Measurements from ENCODE around the gene ATRN.

Gene ATRN

DNA sequence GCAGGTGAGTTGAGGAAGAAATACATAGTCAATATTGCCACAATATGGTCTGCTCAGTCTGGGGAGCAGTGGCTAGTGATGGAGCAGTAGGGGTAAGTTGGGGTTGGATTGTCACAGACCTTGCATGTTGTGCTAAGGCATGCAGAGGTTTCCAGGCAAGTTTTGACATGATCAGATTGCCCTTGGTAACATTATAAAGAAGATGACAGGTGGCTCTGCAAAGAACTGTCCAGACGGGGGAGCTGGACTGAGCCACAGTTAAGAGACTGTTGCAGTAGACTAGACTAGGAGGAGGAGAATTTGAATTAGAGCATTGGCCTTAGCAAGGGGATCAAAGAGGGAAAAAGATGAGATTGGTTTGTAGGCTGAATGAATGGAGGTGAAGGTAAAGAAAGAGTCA, 23.4 kb downstream of the ATRN start:
- Histone ChIP-seq H4K8ac (ENCODE audit: low read depth, low read length) (no peak overlapping the region), H3K18ac (ENCODE audit: low read length) (no peak overlapping the region), H3K23ac (ENCODE audit: low read length) (no peak overlapping the region), H3K9ac (ENCODE audit: low read length) (no peak overlapping the region), H3K4ac (ENCODE audit: low read depth, low read length) (no peak overlapping the region), H3K79me2 (ENCODE audit: control insufficient read depth, insufficient read depth, low read length, poor library complexity) (no peaks in the 10 kb centered on the region), H3K79me1 (ENCODE audit: low read length) (no peaks in the 10 kb centered on the region), H3K4me1 (ENCODE audit: control insufficient read depth in 1 of 2, insufficient read depth in 2 of 2, low read length in 2 of 2) (peaks cover 0 to 4% of the 10 kb centered on the region in 2 experiments), H3K9me3 (ENCODE audit: insufficient read depth, low read depth, low read length) (no peaks in the 10 kb centered on the region), H3K27ac (ENCODE audit: low read depth, low read length) (no peak overlapping the region), H2BK5ac (ENCODE audit: low read depth, low read length, poor library complexity) (no peak overlapping the region), H2BK120ac (ENCODE audit: insufficient read depth, low read length, poor library complexity) (no peak overlapping the region), H3K4me2 (ENCODE audit: low read length) (no peak overlapping the region), H4K91ac (ENCODE audit: low read depth, low read length) (no peak overlapping the region), H2AFZ (ENCODE audit: insufficient read depth, low read length, poor library complexity) (no peak overlapping the region), H2AK5ac (ENCODE audit: low read length) (no peak overlapping the region), H2BK12ac (ENCODE audit: low read length) (no peak overlapping the region), H4K12ac (ENCODE audit: low read depth, low read length) (no peak overlapping the region), H3K27me3 (ENCODE audit: insufficient read depth, low read length) (no peaks in the 10 kb centered on the region), H3K14ac (ENCODE audit: low read length) (no peak overlapping the region), H3K36me3 (ENCODE audit: control insufficient read depth in 1 of 2, insufficient read depth in 2 of 2, low read length in 2 of 2) (no peaks in the 10 kb centered on the region), H3K4me3 (ENCODE audit: low read depth, low read length) (no peak overlapping the region)
- WGBS (ENCODE audit: extremely low coverage, insufficient coverage, insufficient read length), result no CpG with 5 or more reads among the region's 1 CpG
- peak in 1 of 2 donors; percentile 24 for DNase-seq

DNA sequence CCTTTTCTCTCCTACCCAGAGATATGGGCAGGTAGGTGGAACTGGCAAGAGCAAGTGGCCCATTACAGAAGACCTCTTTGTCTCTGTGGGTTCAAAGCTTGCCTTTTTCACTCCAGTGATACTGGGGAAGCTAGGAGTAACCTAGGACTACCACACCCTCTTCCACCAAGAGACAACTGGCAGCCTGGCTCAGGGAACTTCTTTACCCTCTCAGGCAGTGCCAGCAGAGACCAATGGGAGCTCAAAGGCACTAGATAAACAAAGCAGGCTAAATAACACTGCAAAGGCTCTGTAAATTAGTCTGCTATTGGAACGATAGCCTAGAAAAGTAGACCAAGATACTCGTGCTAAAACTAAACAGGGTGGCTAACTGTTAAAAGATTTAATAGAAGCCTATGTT, 32.1 kb downstream of the ATRN start:
- no peak for DNase-seq
- Histone ChIP-seq H3K9me3 (ENCODE audit: insufficient read depth, low read depth, low read length) (no peaks in the 10 kb centered on the region), H3K79me2 (ENCODE audit: control insufficient read depth, insufficient read depth, low read length, poor library complexity) (no peaks in the 10 kb centered on the region), H3K4me1 (ENCODE audit: control insufficient read depth in 1 of 2, insufficient read depth in 2 of 2, low read length in 2 of 2) (no peaks in the 10 kb centered on the region), H3K4me2 (ENCODE audit: low read length) (no peak overlapping the region), H3K18ac (ENCODE audit: low read length) (no peak overlapping the region), H3K4ac (ENCODE audit: low read depth, low read length) (no peak overlapping the region), H2AK5ac (ENCODE audit: low read length) (no peak overlapping the region), H3K23ac (ENCODE audit: low read length) (no peak overlapping the region), H3K79me1 (ENCODE audit: low read length) (no peaks in the 10 kb centered on the region), H3K14ac (ENCODE audit: low read length) (no peak overlapping the region), H2BK5ac (ENCODE audit: low read depth, low read length, poor library complexity) (no peak overlapping the region), H4K91ac (ENCODE audit: low read depth, low read length) (no peak overlapping the region), H4K12ac (ENCODE audit: low read depth, low read length) (no peak overlapping the region), H2BK12ac (ENCODE audit: low read length) (no peak overlapping the region), H3K27ac (ENCODE audit: low read depth, low read length) (no peak overlapping the region), H3K36me3 (ENCODE audit: control insufficient read depth in 1 of 2, insufficient read depth in 2 of 2, low read length in 2 of 2) (no peaks in the 10 kb centered on the region), H3K27me3 (ENCODE audit: insufficient read depth, low read length) (no peaks in the 10 kb centered on the region), H3K4me3 (ENCODE audit: low read depth, low read length) (no peak overlapping the region), H2AFZ (ENCODE audit: insufficient read depth, low read length, poor library complexity) (no peak overlapping the region), H4K8ac (ENCODE audit: low read depth, low read length) (no peak overlapping the region), H2BK120ac (ENCODE audit: insufficient read depth, low read length, poor library complexity) (no peak overlapping the region), H3K9ac (ENCODE audit: low read length) (no peak overlapping the region)
- WGBS (ENCODE audit: extremely low coverage, insufficient coverage, insufficient read length), result no CpG with 5 or more reads among the region's 2 CpGs

DNA sequence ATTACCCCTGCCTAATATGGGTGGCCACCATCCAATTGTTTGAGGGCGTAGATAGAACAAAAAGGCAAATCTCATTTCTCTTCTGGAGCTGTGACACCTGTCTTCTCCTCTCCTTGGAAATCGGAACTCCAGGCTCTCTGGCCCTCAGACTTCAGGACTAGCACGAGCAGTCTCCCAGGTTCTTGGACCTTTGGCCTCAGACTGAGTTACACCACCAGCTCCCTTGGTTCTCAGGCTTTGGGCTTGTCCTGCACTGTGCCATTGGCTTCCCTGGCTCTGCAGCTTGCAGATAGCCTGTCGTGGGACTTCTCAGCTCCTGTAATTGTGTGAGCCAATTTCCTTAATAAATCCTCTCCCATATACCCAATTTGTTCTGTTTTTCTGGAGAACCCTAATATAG, 34.3 kb downstream of the ATRN start:
- no peak overlapping the region for H3K4me2 ChIP-seq (ENCODE audit: low read length)
- no peak overlapping the region for H3K9ac ChIP-seq (ENCODE audit: low read length)
- no peaks in the 10 kb centered on the region for H3K4me1 ChIP-seq (ENCODE audit: control insufficient read depth in 1 of 2, insufficient read depth in 2 of 2, low read length in 2 of 2)
- H3K27me3 ChIP-seq (ENCODE audit: insufficient read depth, low read length), result no peaks in the 10 kb centered on the region
- H3K18ac ChIP-seq (ENCODE audit: low read length), result no peak overlapping the region
- H3K4ac ChIP-seq (ENCODE audit: low read depth, low read length), result no peak overlapping the region
- H2BK12ac ChIP-seq (ENCODE audit: low read length), result no peak overlapping the region
- H3K23ac ChIP-seq (ENCODE audit: low read length), result no peak overlapping the region
- H2BK120ac ChIP-seq (ENCODE audit: insufficient read depth, low read length, poor library complexity), result no peak overlapping the region
- no peak overlapping the region for H2AK5ac ChIP-seq (ENCODE audit: low read length)
- no peak overlapping the region for H4K8ac ChIP-seq (ENCODE audit: low read depth, low read length)
- H3K36me3 ChIP-seq (ENCODE audit: control insufficient read depth in 1 of 2, insufficient read depth in 2 of 2, low read length in 2 of 2), result no peaks in the 10 kb centered on the region
- H3K14ac ChIP-seq (ENCODE audit: low read length), result no peak overlapping the region
- no peak overlapping the region for H3K27ac ChIP-seq (ENCODE audit: low read depth, low read length)
- DNase-seq, result no peak
- H2BK5ac ChIP-seq (ENCODE audit: low read depth, low read length, poor library complexity), result no peak overlapping the region
- no peak overlapping the region for H2AFZ ChIP-seq (ENCODE audit: insufficient read depth, low read length, poor library complexity)
- no peaks in the 10 kb centered on the region for H3K79me1 ChIP-seq (ENCODE audit: low read length)
- WGBS (ENCODE audit: extremely low coverage, insufficient coverage, insufficient read length), result no CpG with 5 or more reads among the region's 4 CpGs
- H3K4me3 ChIP-seq (ENCODE audit: low read depth, low read length), result no peak overlapping the region
- H4K12ac ChIP-seq (ENCODE audit: low read depth, low read length), result no peak overlapping the region
- no peak overlapping the region for H4K91ac ChIP-seq (ENCODE audit: low read depth, low read length)
- H3K79me2 ChIP-seq (ENCODE audit: control insufficient read depth, insufficient read depth, low read length, poor library complexity), result no peaks in the 10 kb centered on the region
- H3K9me3 ChIP-seq (ENCODE audit: insufficient read depth, low read depth, low read length), result no peaks in the 10 kb centered on the region

DNA sequence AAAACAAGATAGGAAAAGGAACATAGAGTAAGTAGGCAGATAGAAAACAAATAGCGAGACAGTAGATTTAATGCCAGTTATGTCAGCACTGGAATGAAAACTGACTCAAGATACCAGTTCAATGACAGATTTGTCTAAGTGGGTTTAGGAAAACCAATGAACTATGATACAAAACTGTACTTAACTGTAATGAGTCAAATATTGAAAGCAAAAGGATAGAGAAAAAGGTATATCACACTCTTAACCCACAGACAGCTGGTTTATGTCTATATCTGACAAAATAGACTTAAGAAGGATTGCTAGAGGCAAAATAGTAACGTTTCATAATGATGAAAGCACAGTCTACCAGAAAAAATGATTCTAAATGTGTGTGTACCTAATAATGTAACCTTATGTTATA, 38.2 kb downstream of the ATRN start:
- no peak overlapping the region for H2BK120ac ChIP-seq (ENCODE audit: insufficient read depth, low read length, poor library complexity)
- H2BK5ac ChIP-seq (ENCODE audit: low read depth, low read length, poor library complexity), result no peak overlapping the region
- no CpG with 5 or more reads among the region's 2 CpGs for WGBS (ENCODE audit: extremely low coverage, insufficient coverage, insufficient read length)
- H3K4me1 ChIP-seq (ENCODE audit: control insufficient read depth in 1 of 2, insufficient read depth in 2 of 2, low read length in 2 of 2), result no peaks in the 10 kb centered on the region
- H3K27me3 ChIP-seq (ENCODE audit: insufficient read depth, low read length), result no peaks in the 10 kb centered on the region
- no peak overlapping the region for H3K23ac ChIP-seq (ENCODE audit: low read length)
- no peak overlapping the region for H3K9ac ChIP-seq (ENCODE audit: low read length)
- no peak overlapping the region for H3K18ac ChIP-seq (ENCODE audit: low read length)
- no peaks in the 10 kb centered on the region for H3K79me1 ChIP-seq (ENCODE audit: low read length)
- H3K79me2 ChIP-seq (ENCODE audit: control insufficient read depth, insufficient read depth, low read length, poor library complexity), result no peaks in the 10 kb centered on the region
- no peak overlapping the region for H2BK12ac ChIP-seq (ENCODE audit: low read length)
- no peak overlapping the region for H3K14ac ChIP-seq (ENCODE audit: low read length)
- no peak overlapping the region for H4K12ac ChIP-seq (ENCODE audit: low read depth, low read length)
- H3K27ac ChIP-seq (ENCODE audit: low read depth, low read length), result no peak overlapping the region
- no peak overlapping the region for H4K91ac ChIP-seq (ENCODE audit: low read depth, low read length)
- H3K4ac ChIP-seq (ENCODE audit: low read depth, low read length), result no peak overlapping the region
- DNase-seq, result no peak
- H2AK5ac ChIP-seq (ENCODE audit: low read length), result no peak overlapping the region
- no peak overlapping the region for H4K8ac ChIP-seq (ENCODE audit: low read depth, low read length)
- no peaks in the 10 kb centered on the region for H3K9me3 ChIP-seq (ENCODE audit: insufficient read depth, low read depth, low read length)
- no peak overlapping the region for H2AFZ ChIP-seq (ENCODE audit: insufficient read depth, low read length, poor library complexity)
- H3K36me3 ChIP-seq (ENCODE audit: control insufficient read depth in 1 of 2, insufficient read depth in 2 of 2, low read length in 2 of 2), result no peaks in the 10 kb centered on the region
- no peak overlapping the region for H3K4me3 ChIP-seq (ENCODE audit: low read depth, low read length)
- no peak overlapping the region for H3K4me2 ChIP-seq (ENCODE audit: low read length)
